Endodermal cell (in vitro differentiated cells): ENCODE measurements around the gene NOTCH4. TPM values are rescaled to one million over a fixed set of nuclear protein-coding genes. Genes with fewer than 3 reads are reported as not detected.

Experiments
- DNase-seq: peaks from one replicate; pipeline ENCODE4 v3.0.0-alpha.2; 2017
- H3K27ac ChIP-seq: 2 replicates; pipeline ENCODE4 v1.5.1; 2013; ENCODE audit warnings: mild to moderate bottlenecking, low read depth, low read length, moderate library complexity
- H3K27me3 ChIP-seq: 2 replicates; pipeline ENCODE4 v1.6.1; 2013; ENCODE audit warnings: mild to moderate bottlenecking, low read length, moderate library complexity; ENCODE audit not compliant: insufficient read depth, control insufficient read depth, poor library complexity, severe bottlenecking
- H3K36me3 ChIP-seq: 2 replicates; pipeline ENCODE4 v1.7.0; 2013; ENCODE audit warnings: mild to moderate bottlenecking, low read length, moderate library complexity; ENCODE audit not compliant: control insufficient read depth, insufficient read depth
- H3K4me1 ChIP-seq: one replicate; pipeline ENCODE4 v1.7.0; 2013; ENCODE audit warnings: low read length; ENCODE audit not compliant: control insufficient read depth, insufficient read depth
- H3K4me3 ChIP-seq: 2 replicates; pipeline ENCODE4 v1.5.1; 2013; ENCODE audit warnings: mild to moderate bottlenecking, low read length, moderate library complexity
- H3K9ac ChIP-seq: 2 replicates; pipeline ENCODE4 v1.6.1; 2013; ENCODE audit warnings: mild to moderate bottlenecking, low read length, moderate library complexity; ENCODE audit not compliant: poor library complexity, severe bottlenecking; ENCODE audit errors: extremely low read depth
- H3K9me3 ChIP-seq: 2 replicates; pipeline ENCODE4 v1.6.1; 2013; ENCODE audit warnings: mild to moderate bottlenecking, low read length, moderate library complexity; ENCODE audit not compliant: control insufficient read depth
- H3K27ac Mint-ChIP-seq: 2 replicates; pipeline ENCODE4 v1.8.0; 2020; ENCODE audit warnings: mixed read lengths
- H3K27me3 Mint-ChIP-seq: 2 replicates; pipeline ENCODE4 v1.8.0; 2021; ENCODE audit warnings: mild to moderate bottlenecking, mixed read lengths; ENCODE audit not compliant: insufficient read depth
- H3K36me3 Mint-ChIP-seq: 2 replicates; pipeline ENCODE4 v1.8.0; 2020; ENCODE audit warnings: low read depth, mixed read lengths
- H3K4me1 Mint-ChIP-seq: 2 replicates; pipeline ENCODE4 v1.8.0; 2020; ENCODE audit warnings: mixed read lengths
- H3K4me3 Mint-ChIP-seq: 2 replicates; pipeline ENCODE4 v1.8.0; 2020; ENCODE audit warnings: mild to moderate bottlenecking, moderate library complexity, mixed read lengths
- H3K9me3 Mint-ChIP-seq: 2 replicates; pipeline ENCODE4 v1.8.0; 2020; ENCODE audit warnings: mild to moderate bottlenecking, mixed read lengths
- CTCF ChIP-seq: fragments of 200-600 bp; sonication (generic); conservative IDR thresholded peaks from 2 replicates; pipeline ENCODE4 v1.5.0; 2021; ENCODE audit warnings: antibody characterized with exemption, mild to moderate bottlenecking
- WGBS, 2 experiments: methylation state at CpG; one replicate each; pipeline versions ENCODE4 v1.1.5 to v1.1.7; 2013; ENCODE audit warnings: missing lambda C conversion rate in 2 of 2, mixed read lengths in 1 of 2; ENCODE audit not compliant: insufficient coverage in 1 of 2, insufficient read length in 1 of 2; 5-methylcytosine and 5-hydroxymethylcytosine counted together
- total RNA-seq, 2 donors: library from RNA; stranded (reverse); fragmentation: NEBNext Ultra II Directional in 1 of 2; extraction: Animal tissue kit (Norgen Biotek cat#: 25700) in 1 of 2; gene quantifications; 2 replicates in 1 of 2; 3 replicates in 1 of 2; pipeline ENCODE4 v1.2.1, GENCODE V29; 2021

NOTCH4 gene
- total RNA-seq, 2 donors from 2014 or later, result 2.1 to 2.5 TPM

GRCh38 chr6:32254761-32255198 lies 30.9 kb upstream of the NOTCH4 start:
- H3K27me3 Mint-ChIP-seq, result peaks cover 17% of the 10 kb centered on the region
- no peak for DNase-seq
- peak overlapping the region; percentile 54 for H3K4me3 Mint-ChIP-seq
- Histone ChIP-seq H3K4me3 (peak overlapping the region; percentile 48), H3K36me3 (no peaks in the 10 kb centered on the region), H3K4me1 (no peaks in the 10 kb centered on the region), H3K27me3 (no peaks in the 10 kb centered on the region), H3K9me3 (peaks cover 5% of the 10 kb centered on the region), H3K27ac (no peak overlapping the region), H3K9ac (no peak overlapping the region)
- TF ChIP-seq CTCF, result no peak
- WGBS, 2 experiments, result 33 to 61% methylated on average over 10 to 12 of the region's 12 CpGs
- peaks cover 8% of the 10 kb centered on the region for H3K9me3 Mint-ChIP-seq
- H3K27ac Mint-ChIP-seq, result no peak overlapping the region
- peaks cover 3% of the 10 kb centered on the region for H3K4me1 Mint-ChIP-seq
- H3K36me3 Mint-ChIP-seq, result no peaks in the 10 kb centered on the region

- peaks cover 25% of the 10 kb centered on the region for H3K27me3 Mint-ChIP-seq
- no peak overlapping the region for H3K27ac ChIP-seq
- H3K9ac ChIP-seq, result no peak overlapping the region
- no peaks in the 10 kb centered on the region for H3K36me3 Mint-ChIP-seq
- H3K4me1 Mint-ChIP-seq, result peaks cover 3% of the 10 kb centered on the region
- no peaks in the 10 kb centered on the region for H3K4me1 ChIP-seq
- WGBS, 2 experiments, result 60 to 77% methylated on average over 1 to 2 of the region's 2 CpGs
- no peak for TF ChIP-seq CTCF
- peaks cover 25% of the 10 kb centered on the region for H3K9me3 ChIP-seq
- no peak overlapping the region for H3K4me3 Mint-ChIP-seq
- no peak for DNase-seq
- H3K9me3 Mint-ChIP-seq, result peaks cover 21% of the 10 kb centered on the region
- H3K27ac Mint-ChIP-seq, result no peak overlapping the region
- H3K27me3 ChIP-seq, result no peaks in the 10 kb centered on the region
- no peak overlapping the region for H3K4me3 ChIP-seq
- no peaks in the 10 kb centered on the region for H3K36me3 ChIP-seq
Measured at GRCh38 chr6:32252331-32253009, 28.6 kb upstream of the NOTCH4 start.

GRCh38 chr6:32249262-32249661 lies 25.4 kb upstream of the NOTCH4 start:
- Mint-ChIP-seq H3K27ac (no peak overlapping the region), H3K4me3 (no peak overlapping the region), H3K36me3 (no peaks in the 10 kb centered on the region), H3K4me1 (no peaks in the 10 kb centered on the region), H3K27me3 (peaks cover 33% of the 10 kb centered on the region), H3K9me3 (peaks cover 21% of the 10 kb centered on the region)
- no peak overlapping the region for H3K9ac ChIP-seq
- H3K9me3 ChIP-seq, result peaks cover 20% of the 10 kb centered on the region
- no peak overlapping the region for H3K27ac ChIP-seq
- no peak overlapping the region for H3K4me3 ChIP-seq
- no peak for TF ChIP-seq CTCF
- no peaks in the 10 kb centered on the region for H3K27me3 ChIP-seq
- 68% methylated on average over 2 of the region's 2 CpGs for WGBS, 2 experiments
- no peaks in the 10 kb centered on the region for H3K36me3 ChIP-seq
- H3K4me1 ChIP-seq, result no peaks in the 10 kb centered on the region
- no peak for DNase-seq
